ENCODE results near the gene FBXO21.
A peak's percentile ranks its signal among the peaks of the same experiment; 100 is the strongest.

DNA sequence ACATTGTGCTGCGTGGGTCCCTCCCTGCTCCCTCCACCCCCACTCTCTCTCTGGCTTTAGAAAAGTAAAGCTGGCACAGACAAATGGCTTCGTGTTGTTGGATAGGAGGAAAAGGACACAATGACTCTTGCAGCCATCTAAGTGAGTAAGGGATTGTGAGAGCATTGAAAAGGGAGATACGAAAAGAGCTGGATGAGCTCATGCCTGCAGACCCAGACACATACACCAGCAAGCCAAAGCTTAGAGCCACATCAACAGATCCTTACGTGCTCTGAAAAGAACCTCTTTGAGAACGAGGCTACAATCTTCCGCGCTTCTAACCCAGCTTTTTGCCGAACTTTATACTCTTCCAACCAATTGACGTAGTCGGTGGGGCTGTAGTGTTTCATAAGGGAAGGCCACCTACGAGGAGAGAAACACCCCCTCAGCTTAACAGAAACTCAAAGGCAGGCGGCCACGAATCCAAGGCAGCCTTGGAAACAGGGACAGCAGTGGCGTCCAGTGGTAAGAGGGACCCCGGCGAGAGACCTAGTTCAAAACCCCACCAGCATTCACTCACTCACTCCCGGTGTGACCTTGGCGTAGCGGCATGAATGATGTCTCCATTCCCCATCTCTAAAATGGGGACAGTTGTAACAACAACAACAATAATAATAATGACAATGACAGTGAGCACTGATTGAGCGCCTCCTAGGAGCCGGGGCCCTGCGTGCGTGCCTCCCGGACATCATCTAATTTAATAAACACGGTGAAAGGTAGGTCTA is 1.1 kb downstream of the FBXO21 start:
- TF ChIP-seq POLR2A (IDR thresholded peaks at IDR 0.05) = no peak
- TF ChIP-seq POLR2AphosphoS5 (IDR thresholded peaks at IDR 0.05) = peak in 1 of 3 donors; percentile 18
- TF ChIP-seq, protein P1, sequence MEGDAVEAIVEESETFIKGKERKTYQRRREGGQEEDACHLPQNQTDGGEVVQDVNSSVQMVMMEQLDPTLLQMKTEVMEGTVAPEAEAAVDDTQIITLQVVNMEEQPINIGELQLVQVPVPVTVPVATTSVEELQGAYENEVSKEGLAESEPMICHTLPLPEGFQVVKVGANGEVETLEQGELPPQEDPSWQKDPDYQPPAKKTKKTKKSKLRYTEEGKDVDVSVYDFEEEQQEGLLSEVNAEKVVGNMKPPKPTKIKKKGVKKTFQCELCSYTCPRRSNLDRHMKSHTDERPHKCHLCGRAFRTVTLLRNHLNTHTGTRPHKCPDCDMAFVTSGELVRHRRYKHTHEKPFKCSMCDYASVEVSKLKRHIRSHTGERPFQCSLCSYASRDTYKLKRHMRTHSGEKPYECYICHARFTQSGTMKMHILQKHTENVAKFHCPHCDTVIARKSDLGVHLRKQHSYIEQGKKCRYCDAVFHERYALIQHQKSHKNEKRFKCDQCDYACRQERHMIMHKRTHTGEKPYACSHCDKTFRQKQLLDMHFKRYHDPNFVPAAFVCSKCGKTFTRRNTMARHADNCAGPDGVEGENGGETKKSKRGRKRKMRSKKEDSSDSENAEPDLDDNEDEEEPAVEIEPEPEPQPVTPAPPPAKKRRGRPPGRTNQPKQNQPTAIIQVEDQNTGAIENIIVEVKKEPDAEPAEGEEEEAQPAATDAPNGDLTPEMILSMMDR (IDR thresholded peaks at IDR 0.05) = no peak

Data from stomach (tissue), 4 donors.